ENCODE data around the gene LAGE3. TPM values are rescaled to one million over a fixed set of nuclear protein-coding genes. Genes with fewer than 3 reads are reported as not detected.

LAGE3 gene
- polyA plus RNA-seq, 1 experiment = 17.8 TPM

GRCh38 chrX:154460326-154460725 is 18.8 kb downstream of the LAGE3 start:
- no peaks in the 10 kb centered on the region for H3K27me3 ChIP-seq (ENCODE audit: control insufficient read depth, insufficient read depth, low read length)
- peak; percentile 34; the same call in 1 of the 2 replicates for TF ChIP-seq CTCF (IDR thresholded peaks at IDR 0.05; ENCODE audit: insufficient read depth, low read depth, low read length)
- ChIA-PET CTCF (interaction anchor here (0.6 to 1.6 kb wide), 2 partner anchors 27 to 61 kb away, joined by 3 read pairs; no protein-coding TSS in a partner anchor), POLR2A (no interaction called here)
- no peak for DNase-seq (ENCODE audit: low read depth)
- H3K4me3 ChIP-seq (ENCODE audit: low read depth, low read length) = peak overlapping the region; percentile 73
- H3K36me3 ChIP-seq (ENCODE audit: control insufficient read depth, insufficient read depth, low read length) = peaks cover 18% of the 10 kb centered on the region

GRCh38 chrX:154459832-154460231 is 19.2 kb downstream of the LAGE3 start:
- peaks cover 16% of the 10 kb centered on the region for H3K36me3 ChIP-seq (ENCODE audit: control insufficient read depth, insufficient read depth, low read length)
- TF ChIP-seq CTCF (IDR thresholded peaks at IDR 0.05; ENCODE audit: insufficient read depth, low read depth, low read length) = no peak
- H3K27me3 ChIP-seq (ENCODE audit: control insufficient read depth, insufficient read depth, low read length) = no peaks in the 10 kb centered on the region
- DNase-seq (ENCODE audit: low read depth) = no peak
- H3K4me3 ChIP-seq (ENCODE audit: low read depth, low read length) = peak overlapping the region; percentile 73
- CTCF ChIA-PET = interaction anchor here (1.0 to 1.6 kb wide), 2 partner anchors 23 to 26 kb away, joined by 3 read pairs; no protein-coding TSS in a partner anchor
- POLR2A ChIA-PET = no interaction called here

GRCh38 chrX:154458954-154459778 is 19.9 kb downstream of the LAGE3 start:
- Histone ChIP-seq H3K27me3 (ENCODE audit: control insufficient read depth, insufficient read depth, low read length) (no peaks in the 10 kb centered on the region), H3K4me3 (ENCODE audit: low read depth, low read length) (peak overlapping the region; percentile 73), H3K36me3 (ENCODE audit: control insufficient read depth, insufficient read depth, low read length) (peaks cover 13% of the 10 kb centered on the region)
- TF ChIP-seq CTCF (IDR thresholded peaks at IDR 0.05; ENCODE audit: insufficient read depth, low read depth, low read length) = no peak
- ChIA-PET CTCF (interaction anchor here (0.9 to 1.6 kb wide), 3 partner anchors 24 to 68 kb away, joined by 3 to 4 read pairs (median 3); no protein-coding TSS in a partner anchor), POLR2A (interaction anchor here (0.5 kb wide), 1 partner anchor 359 kb away, joined by 5 read pairs; no protein-coding TSS in a partner anchor)
- DNase-seq (ENCODE audit: low read depth) = no peak

GRCh38 chrX:154458116-154458953 is 20.7 kb downstream of the LAGE3 start, which contains the start of gene PLXNA3:
Gene PLXNA3 (plus strand): TSS chrX:154458281. CDS start chrX:154460184, 1,903 bp downstream.
- Histone ChIP-seq H3K27me3 (ENCODE audit: control insufficient read depth, insufficient read depth, low read length) (no peaks in the 10 kb centered on the region), H3K4me3 (ENCODE audit: low read depth, low read length) (peak within 1 kb of the TSS; percentile 73), H3K36me3 (ENCODE audit: control insufficient read depth, insufficient read depth, low read length) (peaks cover 11% of the 10 kb centered on the region)
- DNase-seq (ENCODE audit: low read depth) = no peak
- no peak for TF ChIP-seq CTCF (IDR thresholded peaks at IDR 0.05; ENCODE audit: insufficient read depth, low read depth, low read length)
- ChIA-PET CTCF (interaction anchor here (0.9 kb wide), 1 partner anchor 69 kb away, joined by 4 read pairs; no protein-coding TSS in a partner anchor), POLR2A (no interaction called here)

Data from BJ (cell line).